HG02642 (cell line): ENCODE results near the gene KRT8.
"Not testable (repeated sequence)": the region's sequence is repeated elsewhere in the genome, so short reads cannot be mapped to it uniquely, and the experiment has no call there.

Source experiments
- ATAC-seq: cut with Tn5 transposase; IDR thresholded peaks from one replicate; pipeline ENCODE4 v1.9.1; 2021; ENCODE audit warnings: mild to moderate bottlenecking; ENCODE audit not compliant: unreplicated experiment, poor library complexity

Gene KRT8

GRCh38 chr12:52856077-52856476 is 48.8 kb downstream of the KRT8 start:
- ATAC-seq: not testable (repeated sequence)

- ATAC-seq: no peak
These were observed 53.1 kb downstream of the KRT8 start for GRCh38 chr12:52851787-52852186.

- no peak for ATAC-seq
These were observed 54.2 kb downstream of the KRT8 start for GRCh38 chr12:52850681-52851080.

GRCh38 chr12:52849511-52849910 is 55.4 kb downstream of the KRT8 start:
- no peak for ATAC-seq

GRCh38 chr12:52848661-52849255 is 56.1 kb downstream of the KRT8 start, which contains the start of gene KRT78:
KRT78 (minus strand) TSS chr12:52848994; CDS start chr12:52848930, 64 bp downstream.
- ATAC-seq: no peak

GRCh38 chr12:52847335-52848102 is 57.4 kb downstream of the KRT8 start:
- no peak for ATAC-seq
